OCI-LY1 (cell line): Measurements from ENCODE around the gene LPCAT3.

Source experiments
- CTCF ChIP-seq: fragments of 200-600 bp; sonication (generic), shearing (Covaris generic); IDR thresholded peaks from 2 replicates; pipeline ENCODE4 v1.5.1; 2017; ENCODE audit warnings: mild to moderate bottlenecking, antibody characterized with exemption, low read length, moderate library complexity, mixed read lengths
- EZH2 ChIP-seq: fragments of 200-600 bp; sonication (generic), shearing (Covaris generic); IDR thresholded peaks from 2 replicates; pipeline ENCODE4 v1.8.0; 2017; ENCODE audit warnings: borderline replicate concordance, mixed run types, mild to moderate bottlenecking, antibody characterized with exemption, low read length, moderate library complexity, mixed read lengths

DNA sequence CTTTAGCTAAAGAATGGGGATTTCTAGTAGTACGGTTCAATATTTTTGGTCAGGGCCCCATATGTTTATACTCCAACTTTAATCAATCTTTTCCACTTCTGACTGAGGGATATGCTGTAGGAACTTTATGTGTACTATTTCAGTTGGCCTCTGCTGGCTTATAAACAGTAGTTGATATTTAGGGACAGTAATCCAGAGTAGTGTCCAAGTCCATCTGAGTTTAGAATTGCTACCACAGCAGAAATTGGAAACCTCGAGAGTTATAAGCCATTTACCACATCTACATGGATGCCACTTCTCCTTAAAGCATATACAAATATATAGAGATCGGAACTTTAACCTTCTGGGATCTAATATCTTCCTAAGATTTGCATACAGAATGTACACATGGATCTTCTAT is 11.6 kb downstream of the LPCAT3 start:
- TF ChIP-seq CTCF (no peak), EZH2 (no peak)
